GM12878 (cell line): ENCODE measurements around the gene ANKDD1B. TPM values are rescaled to one million over a fixed set of nuclear protein-coding genes. Genes with fewer than 3 reads are reported as not detected.

Experiments used
- ATAC-seq: fragments of 200-7000 bp; cut with Tn5 transposase; 3 replicates; pipeline ENCODE4 v1.9.1; 2020; ENCODE audit warnings: mild to moderate bottlenecking, moderate library complexity
- BruUV-seq: library from RNA; stranded (reverse); fragments of 400-500 nt; replicated peaks from 2 replicates; lab custom pipeline; 2021; lab: Mats Ljungman, UMichigan
- CTCF ChIA-PET: fragments of 300-600 bp; sonication (Branson Sonifier 250); formaldehyde crosslinking; extraction: SDS; loops from one replicate; lab custom pipeline; 2021; ENCODE audit warnings: inconsistent platforms; lab: Yijun Ruan, JAX
- POLR2A ChIA-PET: fragments of 350-600 bp; formaldehyde crosslinking; extraction: SDS; loops from one replicate; lab custom pipeline; 2021; ENCODE audit warnings: inconsistent platforms; lab: Charles Lee
- RAD21 ChIA-PET: fragments of 300-600 bp; sonication (Branson Sonifier 250); formaldehyde crosslinking; loops from one replicate; lab custom pipeline; 2023; ENCODE audit warnings: antibody characterized with exemption; ENCODE audit not compliant: unreplicated experiment; lab: Charles Lee
- SMC1A ChIA-PET: fragments of 300-600 bp; sonication (Branson Sonifier 250); formaldehyde crosslinking; loops from one replicate; lab custom pipeline; 2023; ENCODE audit not compliant: unreplicated experiment, uncharacterized antibody; lab: Charles Lee
- DNase-seq: peaks from one replicate; pipeline ENCODE4 v3.0.0-alpha.2; 2011; ENCODE audit warnings: low read depth, low spot score
- FAIRE-seq: peaks from 3 replicates; lab custom pipeline; 2011; peaks lifted over from hg19 to GRCh38; lab: Jason Lieb, UNC
- H2AFZ ChIP-seq: 2 replicates; pipeline ENCODE4 v1.6.0; 2011; ENCODE audit warnings: low read depth, low read length, control low read depth; ENCODE audit not compliant: control insufficient read depth
- H3K27ac ChIP-seq: 2 replicates; pipeline ENCODE4 v1.5.1; 2011; ENCODE audit warnings: control low read depth; ENCODE audit not compliant: control insufficient read depth, insufficient read depth
- H3K27me3 ChIP-seq, 2 experiments: replicated peaks in 1 of 2; 2 replicates each; pipeline versions ENCODE4 v1.6.0 to v1.6.1; 2011; ENCODE audit warnings: low read length in 1 of 2; ENCODE audit not compliant: control insufficient read depth in 2 of 2, insufficient read depth in 2 of 2
- H3K36me3 ChIP-seq, 2 experiments: 2 replicates each; pipeline ENCODE4 v1.5.1; 2011; ENCODE audit warnings: low read length in 1 of 2; ENCODE audit not compliant: control insufficient read depth in 2 of 2, insufficient read depth in 2 of 2
- H3K4me1 ChIP-seq: 2 replicates; pipeline ENCODE4 v1.6.1; 2011; ENCODE audit warnings: mild to moderate bottlenecking, low read length, moderate library complexity, mixed read lengths; ENCODE audit not compliant: control insufficient read depth, insufficient read depth
- H3K4me2 ChIP-seq: 2 replicates; pipeline ENCODE4 v1.6.0; 2011; ENCODE audit warnings: control low read depth; ENCODE audit not compliant: control insufficient read depth, insufficient read depth
- H3K4me3 ChIP-seq: fragments of 200-600 bp; sonication (generic); 2 replicates; pipeline ENCODE4 v1.5.1; 2016
- H3K79me2 ChIP-seq: 2 replicates; pipeline ENCODE4 v1.6.0; 2011; ENCODE audit warnings: low read length; ENCODE audit not compliant: control insufficient read depth, insufficient read depth
- H3K9ac ChIP-seq: 2 replicates; pipeline ENCODE4 v1.8.0; 2011; ENCODE audit warnings: low read length, control low read depth, mixed read lengths; ENCODE audit not compliant: control insufficient read depth, insufficient read depth
- H3K9me3 ChIP-seq: replicated peaks from 3 replicates; pipeline ENCODE4 v1.5.1; 2011; ENCODE audit warnings: mild to moderate bottlenecking, low read length; ENCODE audit not compliant: control insufficient read depth, insufficient read depth
- H4K20me1 ChIP-seq: 2 replicates; pipeline ENCODE4 v1.6.0; 2011; ENCODE audit not compliant: control insufficient read depth, insufficient read depth
- BACH1 ChIP-seq: fragments of 450-650 bp; IDR thresholded peaks from 2 replicates; pipeline ENCODE4 v1.6.1; 2017; ENCODE audit warnings: mild to moderate bottlenecking, borderline replicate concordance
- BHLHE40 ChIP-seq, 2 experiments: fragments of 450-650 bp in 1 of 2; IDR thresholded peaks; 2 replicates each; pipeline ENCODE4 v1.6.1; 2011 to 2017; ENCODE audit warnings: low read depth in 2 of 2, borderline replicate concordance in 1 of 2, improper control_type of control experiment in 1 of 2, low read length in 1 of 2, mild to moderate bottlenecking in 1 of 2
- CREB1 ChIP-seq: IDR thresholded peaks from 2 replicates; pipeline ENCODE4 v1.6.1; 2012; ENCODE audit warnings: low read depth, mild to moderate bottlenecking, inconsistent platforms
- EZH2 ChIP-seq: IDR thresholded peaks from 2 replicates; pipeline ENCODE4 v1.6.1; 2012; ENCODE audit warnings: low read depth, mild to moderate bottlenecking, control low read depth, inconsistent platforms, low read length, borderline replicate concordance; ENCODE audit not compliant: control insufficient read depth
- JUNB ChIP-seq: IDR thresholded peaks from 2 replicates; pipeline ENCODE4 v1.6.1; 2016; ENCODE audit warnings: antibody characterized with exemption, mild to moderate bottlenecking
- NFYA ChIP-seq: IDR thresholded peaks from 2 replicates; pipeline ENCODE4 v1.6.1; 2011; ENCODE audit warnings: low read depth, mild to moderate bottlenecking, low read length, improper control_type of control experiment, borderline replicate concordance
- NR2C1 ChIP-seq: fragments of 450-650 bp; IDR thresholded peaks from 2 replicates; pipeline ENCODE4 v1.6.1; 2017; ENCODE audit warnings: antibody characterized with exemption, mild to moderate bottlenecking, moderate library complexity
- PKNOX1 ChIP-seq: fragments of 450-650 bp; IDR thresholded peaks from 2 replicates; pipeline ENCODE4 v1.6.1; 2016; ENCODE audit warnings: mild to moderate bottlenecking
- PRDM15 ChIP-seq: fragments of 450-650 bp; formaldehyde crosslinking; IDR thresholded peaks from 2 replicates; pipeline ENCODE4 v1.4.0; 2020; ENCODE audit warnings: mild to moderate bottlenecking, moderate library complexity
- RAD21 ChIP-seq: IDR thresholded peaks from 2 replicates; pipeline ENCODE4 v1.6.1; 2011; ENCODE audit warnings: mild to moderate bottlenecking, low read depth, low read length, moderate library complexity; ENCODE audit not compliant: insufficient read depth
- RB1 ChIP-seq: fragments of 450-650 bp; formaldehyde crosslinking; IDR thresholded peaks from 2 replicates; pipeline ENCODE4 v1.6.1; 2017; ENCODE audit warnings: mild to moderate bottlenecking, borderline replicate concordance
- RFX5 ChIP-seq: IDR thresholded peaks from 2 replicates; pipeline ENCODE4 v1.6.1; 2011; ENCODE audit warnings: low read depth, low read length, improper control_type of control experiment
- TBL1XR1 ChIP-seq: IDR thresholded peaks from 2 replicates; pipeline ENCODE4 v1.6.1; 2012; ENCODE audit warnings: low read depth, low read length, improper control_type of control experiment
- ZNF217 ChIP-seq: fragments of 450-650 bp; IDR thresholded peaks from 2 replicates; pipeline ENCODE4 v1.6.1; 2017; ENCODE audit warnings: antibody characterized with exemption, mild to moderate bottlenecking
- WGBS: methylation state at CpG from one replicate; pipeline ENCODE4 v1.1.6; 2016; ENCODE audit warnings: low lambda C conversion rate; ENCODE audit not compliant: insufficient replicate concordance, insufficient coverage; ENCODE audit errors: missing lambda C conversion rate; 5-methylcytosine and 5-hydroxymethylcytosine counted together
- in situ Hi-C: fragments of 300-500 bp; cut with MboI; formaldehyde crosslinking; loops from 9 replicates; pipeline ENCODE4 v1.14.3; 2018; ENCODE audit warnings: mixed read lengths
- intact Hi-C: fragments of 100-400 bp; cut with micrococcal nuclease; formaldehyde crosslinking; loops from one replicate; pipeline ENCODE4 v1.14.2; 2022; ENCODE audit not compliant: unreplicated experiment
- polyA plus RNA-seq, 11 experiments: library from polyadenylated mRNA; depleted of rRNA in 4 of 11; unstranded in 6 of 11; stranded (reverse) in 5 of 11; fragments of >200 nt; fragmentation: Nextera tagmentation in 4 of 11; fragmentation: Illumina TruSeq in 1 of 11; extraction: Ambion mirVana in 4 of 11; extraction: Trizol in 1 of 11; gene quantifications; 1 replicate in 1 of 11; 2 replicates in 10 of 11; pipeline versions ENCODE4 v1.2.1 to v1.2.3, GENCODE V29; 2011 to 2016; ENCODE audit warnings: inconsistent platforms in 2 of 11, missing spikeins in 2 of 11, low read depth in 1 of 11
- total RNA-seq, 4 experiments: library from RNA; depleted of rRNA in 3 of 4; stranded (reverse); fragments of >200 nt in 3 of 4; fragmentation: Illumina TruSeq in 1 of 4; extraction: Trizol in 1 of 4; gene quantifications; 2 replicates each; pipeline versions ENCODE4 v1.2.1 to v1.2.3, GENCODE V29; 2013 to 2021
- TF ChIP-seq, protein P1 (sequence below): fragments of 450-650 bp; IDR thresholded peaks from 2 replicates; pipeline ENCODE4 v1.6.1; 2016; ENCODE audit warnings: mild to moderate bottlenecking
- TF ChIP-seq, protein P2 (sequence below): IDR thresholded peaks from 2 replicates; pipeline ENCODE4 v1.6.1; 2012; ENCODE audit warnings: low read depth, low read length, improper control_type of control experiment

The ANKDD1B gene
- total and polyA plus RNA-seq, 10 of the 15 experiments (the other 5 are each of a cell fraction or from before 2014, with no cell fraction given), result 0.34 to 2.4 (median 0.80) TPM

- ChIA-PET RAD21 (no interaction called here), SMC1A (interaction anchor here (1.1 kb wide), 2 partner anchors 16 to 27 kb away, joined by 3 read pairs; no protein-coding TSS in a partner anchor), POLR2A (no interaction called here), CTCF (no interaction called here)
- Histone ChIP-seq H3K4me2 (no peak overlapping the region), H3K79me2 (no peaks in the 10 kb centered on the region), H3K4me3 (no peak overlapping the region), H2AFZ (no peak overlapping the region), H3K27ac (no peak overlapping the region), H3K36me3 (no peaks in the 10 kb centered on the region), H4K20me1 (no peaks in the 10 kb centered on the region), H3K27me3 (no peaks in the 10 kb centered on the region), H3K9ac (no peak overlapping the region), H3K9me3 (no peaks in the 10 kb centered on the region), H3K4me1 (no peaks in the 10 kb centered on the region)
- TF ChIP-seq RFX5 (no peak), PRDM15 (no peak), RB1 (no peak), CREB1 (no peak), JUNB (no peak), RAD21 (no peak), BACH1 (no peak), NR2C1 (no peak), PKNOX1 (no peak), TBL1XR1 (no peak), NFYA (no peak), EZH2 (no peak), ZNF217 (no peak), BHLHE40 (IDR thresholded peaks at IDR 0.05; ENCODE audit: borderline replicate concordance in 1 of 2, low read depth in 2 of 2, low read length in 1 of 2) (no peak)
- TF ChIP-seq, protein P1, sequence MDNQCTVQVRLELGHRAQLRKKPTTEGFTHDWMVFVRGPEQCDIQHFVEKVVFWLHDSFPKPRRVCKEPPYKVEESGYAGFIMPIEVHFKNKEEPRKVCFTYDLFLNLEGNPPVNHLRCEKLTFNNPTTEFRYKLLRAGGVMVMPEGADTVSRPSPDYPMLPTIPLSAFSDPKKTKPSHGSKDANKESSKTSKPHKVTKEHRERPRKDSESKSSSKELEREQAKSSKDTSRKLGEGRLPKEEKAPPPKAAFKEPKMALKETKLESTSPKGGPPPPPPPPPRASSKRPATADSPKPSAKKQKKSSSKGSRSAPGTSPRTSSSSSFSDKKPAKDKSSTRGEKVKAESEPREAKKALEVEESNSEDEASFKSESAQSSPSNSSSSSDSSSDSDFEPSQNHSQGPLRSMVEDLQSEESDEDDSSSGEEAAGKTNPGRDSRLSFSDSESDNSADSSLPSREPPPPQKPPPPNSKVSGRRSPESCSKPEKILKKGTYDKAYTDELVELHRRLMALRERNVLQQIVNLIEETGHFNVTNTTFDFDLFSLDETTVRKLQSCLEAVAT, result no peak
- TF ChIP-seq, protein P2, sequence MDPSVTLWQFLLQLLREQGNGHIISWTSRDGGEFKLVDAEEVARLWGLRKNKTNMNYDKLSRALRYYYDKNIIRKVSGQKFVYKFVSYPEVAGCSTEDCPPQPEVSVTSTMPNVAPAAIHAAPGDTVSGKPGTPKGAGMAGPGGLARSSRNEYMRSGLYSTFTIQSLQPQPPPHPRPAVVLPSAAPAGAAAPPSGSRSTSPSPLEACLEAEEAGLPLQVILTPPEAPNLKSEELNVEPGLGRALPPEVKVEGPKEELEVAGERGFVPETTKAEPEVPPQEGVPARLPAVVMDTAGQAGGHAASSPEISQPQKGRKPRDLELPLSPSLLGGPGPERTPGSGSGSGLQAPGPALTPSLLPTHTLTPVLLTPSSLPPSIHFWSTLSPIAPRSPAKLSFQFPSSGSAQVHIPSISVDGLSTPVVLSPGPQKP, result no peak
- no TSS peak for BruUV-seq
- ATAC-seq (no peak), DNase-seq (no peak), FAIRE-seq (no peak)
- in situ Hi-C loops, result no loop called here
- intact Hi-C loops, result loop anchor here (1.0 kb wide), 1 partner anchor 39 kb away; no protein-coding TSS in a partner anchor
- 64% methylated on average over 2 of the region's 2 CpGs for WGBS
These were observed 42.3 kb downstream of the ANKDD1B start for GRCh38 chr5:75653521-75653920.
